Activated CD4-positive, alpha-beta T cell treated with anti-CD3 and anti-CD28 coated beads for 36 hours (primary cell): ENCODE results near the gene CDKL2. TPM values are rescaled to one million over a fixed set of nuclear protein-coding genes. Genes with fewer than 3 reads are reported as not detected.

ENCODE experiments used
- ATAC-seq: fragments of 200-7000 bp; cut with Tn5 transposase; one replicate; pipeline ENCODE4 v1.10.0; 2021; ENCODE audit warnings: mild to moderate bottlenecking, moderate library complexity
- CTCF ChIA-PET: fragments of 350-600 bp; sonication (Branson Sonifier 250); formaldehyde crosslinking; loops from one replicate; lab custom pipeline; 2021; ENCODE audit warnings: antibody characterized with exemption; lab: Charles Lee
- POLR2A ChIA-PET: fragments of 350-600 bp; sonication (Branson Sonifier 250); formaldehyde crosslinking; loops from one replicate; lab custom pipeline; 2021; ENCODE audit warnings: antibody characterized with exemption, inconsistent platforms; lab: Charles Lee
- DNase-seq: peaks from one replicate; pipeline ENCODE4 v3.0.0-alpha.2; 2020
- H3K27ac Mint-ChIP-seq: one replicate; pipeline ENCODE4 v1.8.0; 2021; ENCODE audit warnings: mixed read lengths
- H3K27me3 Mint-ChIP-seq: one replicate; pipeline ENCODE4 v1.8.0; 2021; ENCODE audit warnings: mixed read lengths
- H3K36me3 Mint-ChIP-seq: one replicate; pipeline ENCODE4 v1.8.0; 2021; ENCODE audit warnings: low read depth, mixed read lengths
- H3K4me1 Mint-ChIP-seq: one replicate; pipeline ENCODE4 v1.8.0; 2021; ENCODE audit warnings: mixed read lengths
- H3K4me3 Mint-ChIP-seq: one replicate; pipeline ENCODE4 v1.8.0; 2021; ENCODE audit warnings: mild to moderate bottlenecking, moderate library complexity, mixed read lengths
- H3K9me3 Mint-ChIP-seq: one replicate; pipeline ENCODE4 v1.8.0; 2021; ENCODE audit warnings: low read depth, mixed read lengths
- intact Hi-C, 2 experiments: fragments of 100-400 bp; cut with DNase I in 1 of 2; cut with micrococcal nuclease in 1 of 2; formaldehyde crosslinking; loops; one replicate each; pipeline versions ENCODE4 v1.14.2 to v1.15.1; 2022 to 2024; cut with DNase I, micrococcal nuclease
- total RNA-seq, 2 experiments: library from RNA; stranded (reverse); gene quantifications; one replicate each; pipeline ENCODE4 v1.2.3, GENCODE V29; 2021

The CDKL2 gene
- under 1 TPM; 0.62 to 0.91 TPM for total RNA-seq

- H3K4me1 Mint-ChIP-seq, result peaks cover 8% of the 10 kb centered on the region
Observed at GRCh38 chr4:75630174-75630936, at the start of gene CDKL2. CDKL2 (minus strand) TSS chr4:75630528; CDS start chr4:75625988, 4,540 bp downstream.

DNA sequence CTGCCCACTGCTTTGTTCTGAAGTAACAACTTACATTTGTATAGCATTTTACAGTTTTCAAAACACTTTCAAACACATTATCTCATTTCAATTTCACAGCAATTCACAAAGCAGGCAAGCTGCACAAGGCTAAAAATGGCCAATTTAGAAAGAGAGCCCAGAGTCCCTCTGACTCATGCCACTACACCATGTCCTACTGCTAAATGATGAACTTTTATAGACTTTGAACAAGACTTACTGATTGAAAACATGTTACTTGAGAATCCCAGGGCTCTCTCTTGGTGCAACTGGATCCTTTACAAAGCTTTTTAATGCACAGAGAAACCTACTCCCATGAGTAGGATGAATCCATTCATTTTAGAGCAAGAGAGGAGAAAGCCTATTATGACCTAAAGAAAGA, 48.6 kb upstream of the CDKL2 start:
- Mint-ChIP-seq H3K36me3 (no peaks in the 10 kb centered on the region), H3K4me1 (peaks cover 19% of the 10 kb centered on the region), H3K4me3 (no peak overlapping the region), H3K27me3 (no peaks in the 10 kb centered on the region), H3K9me3 (no peaks in the 10 kb centered on the region), H3K27ac (no peak overlapping the region)
- POLR2A ChIA-PET, result no interaction called here
- no peak for ATAC-seq
- intact Hi-C loops, result loop anchor here in 1 of 2 experiments (10.0 kb wide), 1 partner anchor 1476 kb away; the partner anchor contains the start of gene CCNG2
- CTCF ChIA-PET, result interaction anchor here (0.5 kb wide), 1 partner anchor 173 kb away, joined by 7 read pairs; no protein-coding TSS in a partner anchor
- DNase-seq, result no peak

More at GRCh38 chr4:75630174-75630936, at the start of gene CDKL2:
- ChIA-PET POLR2A (interaction anchor here (0.6 kb wide), 1 partner anchor 124 kb away, joined by 5 read pairs; no protein-coding TSS in a partner anchor), CTCF (interaction anchor here (0.6 to 2.0 kb wide), 3 partner anchors 17 to 94 kb away, joined by 3 to 8 read pairs (median 5); partner anchors contain the start of gene USO1)
- intact Hi-C loops, result loop anchor here (1.0 to 2.0 kb wide), 6 partner anchors 24 to 116 kb away; partner anchors contain the start of genes G3BP2 (in 2 of the 2), USO1 (in 2 of the 2), RCHY1 (in 1 of the 2) and THAP6 (in 1 of the 2)
- H3K27me3 Mint-ChIP-seq, result no peaks in the 10 kb centered on the region
- H3K4me3 Mint-ChIP-seq, result peak within 1 kb of the TSS; percentile 76
- DNase-seq (peak; percentile 94), ATAC-seq (peak; percentile 99)
- peak within 1 kb of the TSS; percentile 27 for H3K27ac Mint-ChIP-seq
- H3K9me3 Mint-ChIP-seq, result no peaks in the 10 kb centered on the region
- H3K36me3 Mint-ChIP-seq, result no peaks in the 10 kb centered on the region

GRCh38 chr4:75678473-75678872, 48.1 kb upstream of the CDKL2 start:
- intact Hi-C loops, result loop anchor here in 1 of 2 experiments (10.0 kb wide), 1 partner anchor 1476 kb away; the partner anchor contains the start of gene CCNG2
- POLR2A ChIA-PET, result no interaction called here
- no peak for ATAC-seq

GRCh38 chr4:75675004-75675531, 44.7 kb upstream of the CDKL2 start:
- no peak overlapping the region for H3K27ac Mint-ChIP-seq

More at GRCh38 chr4:75678473-75678872, 48.1 kb upstream of the CDKL2 start:
- Mint-ChIP-seq H3K4me3 (no peak overlapping the region), H3K4me1 (peaks cover 17% of the 10 kb centered on the region), H3K36me3 (no peaks in the 10 kb centered on the region), H3K27me3 (no peaks in the 10 kb centered on the region), H3K27ac (no peak overlapping the region), H3K9me3 (no peaks in the 10 kb centered on the region)
- CTCF ChIA-PET, result no interaction called here
- no peak for DNase-seq

GRCh38 chr4:75673959-75674328, 43.6 kb upstream of the CDKL2 start:
- peak overlapping the region; percentile 98 for H3K4me3 Mint-ChIP-seq
- no peaks in the 10 kb centered on the region for H3K27me3 Mint-ChIP-seq
- POLR2A ChIA-PET, result interaction anchor here (0.9 to 1.3 kb wide), 2 partner anchors 47 to 51 kb away, joined by 4 to 8 read pairs; partner anchors contain the start of gene USO1
- no peak for ATAC-seq
- CTCF ChIA-PET, result interaction anchor here (0.9 to 1.8 kb wide), 4 partner anchors 13 to 174 kb away, joined by 3 to 9 read pairs (median 4); partner anchors contain the start of gene USO1
- H3K36me3 Mint-ChIP-seq, result peaks cover 14% of the 10 kb centered on the region
- H3K9me3 Mint-ChIP-seq, result no peaks in the 10 kb centered on the region
- H3K4me1 Mint-ChIP-seq, result peaks cover 32% of the 10 kb centered on the region
- DNase-seq, result no peak
- peak overlapping the region; percentile 96 for H3K27ac Mint-ChIP-seq
- intact Hi-C loops, result loop anchor here (1.0 to 10.0 kb wide), 11 partner anchors 8 to 1481 kb away; partner anchors contain the start of genes CDKL2 (in 2 of the 2), NUP54 (in 2 of the 2), RCHY1 (in 2 of the 2) and THAP6 (in 2 of the 2)

More at GRCh38 chr4:75675004-75675531, 44.7 kb upstream of the CDKL2 start:
- intact Hi-C loops, result loop anchor here in 1 of 2 experiments (10.0 kb wide), 1 partner anchor 1480 kb away; the partner anchor contains the start of gene CCNG2
- Mint-ChIP-seq H3K9me3 (no peaks in the 10 kb centered on the region), H3K4me3 (no peak overlapping the region), H3K4me1 (peaks cover 23% of the 10 kb centered on the region), H3K27me3 (no peaks in the 10 kb centered on the region), H3K36me3 (peaks cover 13% of the 10 kb centered on the region)
- POLR2A ChIA-PET, result no interaction called here
- CTCF ChIA-PET, result no interaction called here
- ATAC-seq (no peak), DNase-seq (no peak)

GRCh38 chr4:75673027-75673958, 43.0 kb upstream of the CDKL2 start, which contains the start of gene G3BP2:
G3BP2 (minus strand) TSS chr4:75673411; CDS start chr4:75662025, 11,386 bp downstream.
- Mint-ChIP-seq H3K36me3 (peaks cover 16% of the 10 kb centered on the region), H3K4me3 (peak within 1 kb of the TSS; percentile 98), H3K9me3 (no peaks in the 10 kb centered on the region), H3K27me3 (no peaks in the 10 kb centered on the region), H3K27ac (peak within 1 kb of the TSS; percentile 96), H3K4me1 (peaks cover 39% of the 10 kb centered on the region)
- intact Hi-C loops, result loop anchor here (1.0 to 10.0 kb wide), 11 partner anchors 9 to 1482 kb away; partner anchors contain the start of genes CDKL2 (in 2 of the 2), NUP54 (in 2 of the 2), RCHY1 (in 2 of the 2) and THAP6 (in 2 of the 2)
- peak; percentile 96 for ATAC-seq
- DNase-seq, result peak; percentile 98
- CTCF ChIA-PET, result interaction anchor here (0.9 to 1.8 kb wide), 4 partner anchors 14 to 174 kb away, joined by 3 to 9 read pairs (median 4); partner anchors contain the start of gene USO1
- POLR2A ChIA-PET, result interaction anchor here (0.9 to 1.3 kb wide), 2 partner anchors 48 to 51 kb away, joined by 4 to 8 read pairs; partner anchors contain the start of gene USO1

DNA sequence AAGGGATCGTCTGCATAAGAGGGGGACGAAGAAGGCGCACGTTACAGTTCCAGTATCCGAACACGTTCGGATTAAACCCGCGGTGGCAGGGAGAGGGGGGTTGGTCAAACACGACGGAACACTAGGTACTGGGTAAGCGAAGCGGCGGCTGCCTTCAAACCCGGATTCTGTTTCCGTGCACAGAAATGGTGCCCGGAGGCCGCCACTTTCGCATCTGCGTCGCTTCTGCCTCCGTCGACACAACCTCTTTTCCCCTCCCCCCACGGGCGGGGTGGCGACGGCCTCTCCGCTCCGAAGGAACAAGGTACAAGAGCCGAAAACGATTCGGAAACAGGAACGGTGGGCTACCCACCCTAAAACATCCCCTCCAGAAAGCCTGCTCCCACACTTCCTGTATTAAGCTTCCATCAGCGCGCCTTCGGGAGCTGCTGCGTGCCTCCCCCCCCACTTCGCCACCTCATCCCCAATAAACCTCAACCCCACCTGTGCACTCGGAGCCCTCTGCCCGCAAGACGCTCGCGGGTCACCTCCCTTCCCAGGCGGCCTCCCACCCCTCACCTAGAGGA, 42.2 kb upstream of the CDKL2 start:
- Mint-ChIP-seq H3K36me3 (peaks cover 20% of the 10 kb centered on the region), H3K4me1 (peaks cover 46% of the 10 kb centered on the region), H3K27ac (peak overlapping the region; percentile 96), H3K4me3 (peak overlapping the region; percentile 98), H3K9me3 (no peaks in the 10 kb centered on the region), H3K27me3 (no peaks in the 10 kb centered on the region)
- POLR2A ChIA-PET, result interaction anchor here (0.6 to 1.8 kb wide), 2 partner anchors 52 to 53 kb away, joined by 3 to 4 read pairs; partner anchors contain the start of gene USO1
- DNase-seq, result peak; percentile 90
- intact Hi-C loops, result loop anchor here (1.0 to 10.0 kb wide), 12 partner anchors 10 to 1482 kb away; partner anchors contain the start of genes CDKL2 (in 2 of the 2), NUP54 (in 2 of the 2), RCHY1 (in 2 of the 2) and THAP6 (in 2 of the 2)
- ATAC-seq, result peak; percentile 21
- CTCF ChIA-PET, result interaction anchor here (1.8 to 5.5 kb wide), 2 partner anchors 51 kb away, joined by 9 to 27 read pairs; partner anchors contain the start of gene USO1

- POLR2A ChIA-PET, result interaction anchor here (0.6 to 1.8 kb wide), 4 partner anchors 52 to 277 kb away, joined by 3 to 4 read pairs (median 3); partner anchors contain the start of gene USO1
- peak overlapping the region; percentile 98 for H3K4me3 Mint-ChIP-seq
Observed at GRCh38 chr4:75671802-75672421, 41.6 kb upstream of the CDKL2 start.

GRCh38 chr4:75668596-75668995, 38.3 kb upstream of the CDKL2 start:
- H3K4me3 Mint-ChIP-seq, result peak overlapping the region; percentile 20
- peak overlapping the region; percentile 59 for H3K27ac Mint-ChIP-seq
- DNase-seq (no peak), ATAC-seq (no peak)
- no peaks in the 10 kb centered on the region for H3K9me3 Mint-ChIP-seq
- no peaks in the 10 kb centered on the region for H3K27me3 Mint-ChIP-seq
- CTCF ChIA-PET, result interaction anchor here (1.0 to 5.5 kb wide), 4 partner anchors 10 to 55 kb away, joined by 3 to 27 read pairs (median 14); partner anchors contain the start of gene USO1
- intact Hi-C loops, result no loop called here
- peaks cover 66% of the 10 kb centered on the region for H3K4me1 Mint-ChIP-seq
- peaks cover 22% of the 10 kb centered on the region for H3K36me3 Mint-ChIP-seq
- POLR2A ChIA-PET, result interaction anchor here (1.3 kb wide), 2 partner anchors 12 to 14 kb away, joined by 3 read pairs; no protein-coding TSS in a partner anchor

More at GRCh38 chr4:75671802-75672421, 41.6 kb upstream of the CDKL2 start:
- intact Hi-C loops, result loop anchor here (1.0 to 10.0 kb wide), 6 partner anchors 17 to 1483 kb away; partner anchors contain the start of genes CCNG2 (in 1 of the 2), CDKL2 (in 1 of the 2), NUP54 (in 1 of the 2) and SDAD1 (in 1 of the 2)
- Mint-ChIP-seq H3K4me1 (peaks cover 51% of the 10 kb centered on the region), H3K9me3 (no peaks in the 10 kb centered on the region), H3K27ac (peak overlapping the region; percentile 96), H3K36me3 (peaks cover 22% of the 10 kb centered on the region), H3K27me3 (no peaks in the 10 kb centered on the region)
- ATAC-seq, result no peak
- DNase-seq, result no peak
- CTCF ChIA-PET, result interaction anchor here (1.9 to 5.5 kb wide), 2 partner anchors 17 to 52 kb away, joined by 9 to 27 read pairs; partner anchors contain the start of gene USO1
